ENCODE results near the gene OTC.

DNA sequence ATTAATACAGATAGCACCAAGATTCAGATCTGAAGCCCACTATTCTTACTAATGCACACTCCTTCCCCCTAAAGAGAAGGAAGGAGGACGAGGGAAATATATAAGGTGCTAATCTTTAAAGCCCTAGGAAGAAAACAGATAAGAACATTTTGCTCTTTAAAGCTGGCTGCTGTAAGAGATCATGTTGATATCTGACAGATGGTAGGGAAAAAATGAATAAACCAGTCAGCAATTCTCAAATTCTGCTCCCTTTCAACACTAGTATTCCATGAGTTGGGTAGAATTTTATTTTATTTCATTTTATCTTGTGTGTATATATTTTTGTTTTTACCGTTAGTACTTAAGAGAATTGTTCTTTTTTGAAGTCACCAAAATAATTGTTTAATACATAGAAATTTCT lies 19.2 kb downstream of the OTC start:
- TF ChIP-seq POLR2A (IDR thresholded peaks at IDR 0.05) = no peak
- TF ChIP-seq, protein P1, sequence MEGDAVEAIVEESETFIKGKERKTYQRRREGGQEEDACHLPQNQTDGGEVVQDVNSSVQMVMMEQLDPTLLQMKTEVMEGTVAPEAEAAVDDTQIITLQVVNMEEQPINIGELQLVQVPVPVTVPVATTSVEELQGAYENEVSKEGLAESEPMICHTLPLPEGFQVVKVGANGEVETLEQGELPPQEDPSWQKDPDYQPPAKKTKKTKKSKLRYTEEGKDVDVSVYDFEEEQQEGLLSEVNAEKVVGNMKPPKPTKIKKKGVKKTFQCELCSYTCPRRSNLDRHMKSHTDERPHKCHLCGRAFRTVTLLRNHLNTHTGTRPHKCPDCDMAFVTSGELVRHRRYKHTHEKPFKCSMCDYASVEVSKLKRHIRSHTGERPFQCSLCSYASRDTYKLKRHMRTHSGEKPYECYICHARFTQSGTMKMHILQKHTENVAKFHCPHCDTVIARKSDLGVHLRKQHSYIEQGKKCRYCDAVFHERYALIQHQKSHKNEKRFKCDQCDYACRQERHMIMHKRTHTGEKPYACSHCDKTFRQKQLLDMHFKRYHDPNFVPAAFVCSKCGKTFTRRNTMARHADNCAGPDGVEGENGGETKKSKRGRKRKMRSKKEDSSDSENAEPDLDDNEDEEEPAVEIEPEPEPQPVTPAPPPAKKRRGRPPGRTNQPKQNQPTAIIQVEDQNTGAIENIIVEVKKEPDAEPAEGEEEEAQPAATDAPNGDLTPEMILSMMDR (IDR thresholded peaks at IDR 0.05) = no peak

Measured in Peyer's patch (tissue), 4 donors.